IMR-90 (cell line): Measurements from ENCODE around the gene ARAP2. TPM values are rescaled to one million over a fixed set of nuclear protein-coding genes. Genes with fewer than 3 reads are reported as not detected.

Experiments used
- ATAC-seq: fragments of 200-7000 bp; cut with Tn5 transposase; 2 replicates; pipeline ENCODE4 v1.9.1; 2020; ENCODE audit warnings: low read depth, mild to moderate bottlenecking, moderate library complexity
- BruUV-seq: library from RNA; stranded (reverse); fragments of 400-500 nt; replicated peaks from 2 replicates; lab custom pipeline; 2021; lab: Mats Ljungman, UMichigan
- CTCF ChIA-PET: fragments of 300-600 bp; formaldehyde crosslinking; extraction: SDS; loops from one replicate; lab custom pipeline; 2021; ENCODE audit warnings: antibody characterized with exemption; lab: Yijun Ruan, JAX
- POLR2A ChIA-PET: fragments of 300-600 bp; sonication (Branson Sonifier 250); formaldehyde crosslinking; loops from one replicate; lab custom pipeline; 2022; ENCODE audit warnings: antibody characterized with exemption; ENCODE audit not compliant: unreplicated experiment; lab: Charles Lee
- DNase-seq: peaks from one replicate; pipeline ENCODE4 v3.0.0; 2013
- H2AFZ ChIP-seq: replicated peaks from 2 replicates; pipeline ENCODE3; 2013; ENCODE audit warnings: low read length, mild to moderate bottlenecking; ENCODE audit not compliant: poor library complexity
- H2AK5ac ChIP-seq: 2 replicates; pipeline ENCODE4 v1.6.1; 2013; ENCODE audit warnings: low read depth, low read length, inconsistent platforms
- H2AK9ac ChIP-seq: replicated peaks from 2 replicates; pipeline ENCODE3; 2013; ENCODE audit warnings: mild to moderate bottlenecking, low read depth, low read length, moderate library complexity; ENCODE audit not compliant: poor library complexity
- H2BK120ac ChIP-seq: 2 replicates; pipeline ENCODE4 v1.6.1; 2013; ENCODE audit warnings: low read depth, low read length, inconsistent platforms
- H2BK15ac ChIP-seq: 3 replicates; pipeline ENCODE4 v1.6.1; 2013; ENCODE audit warnings: low read depth, low read length, inconsistent platforms
- H2BK20ac ChIP-seq: 2 replicates; pipeline ENCODE4 v1.6.1; 2013; ENCODE audit warnings: low read depth, mild to moderate bottlenecking, inconsistent platforms, low read length, moderate library complexity
- H2BK5ac ChIP-seq: 2 replicates; pipeline ENCODE4 v1.6.1; 2013; ENCODE audit warnings: mild to moderate bottlenecking, low read depth, low read length, inconsistent platforms; ENCODE audit not compliant: poor library complexity, severe bottlenecking
- H3K14ac ChIP-seq: replicated peaks from 2 replicates; pipeline ENCODE4 v1.6.1; 2013; ENCODE audit warnings: low read depth, low read length, inconsistent platforms
- H3K18ac ChIP-seq: 2 replicates; pipeline ENCODE4 v1.6.1; 2013; ENCODE audit warnings: low read depth, low read length, control low read depth
- H3K23ac ChIP-seq: 2 replicates; pipeline ENCODE4 v1.6.1; 2013; ENCODE audit warnings: low read depth, low read length, inconsistent platforms
- H3K27ac ChIP-seq: 2 replicates; pipeline ENCODE4 v1.5.1; 2013; ENCODE audit warnings: mild to moderate bottlenecking, control low read depth, low read length; ENCODE audit not compliant: insufficient read depth
- H3K27me3 ChIP-seq: 2 replicates; pipeline ENCODE4 v1.6.1; 2013; ENCODE audit warnings: low read length; ENCODE audit not compliant: control insufficient read depth, insufficient read depth
- H3K36me3 ChIP-seq: 2 replicates; pipeline ENCODE4 v1.6.1; 2013; ENCODE audit warnings: low read length, mixed read lengths; ENCODE audit not compliant: control insufficient read depth, insufficient read depth
- H3K4ac ChIP-seq: 2 replicates; pipeline ENCODE4 v1.6.1; 2013; ENCODE audit warnings: low read depth, low read length, inconsistent platforms
- H3K4me1 ChIP-seq: 2 replicates; pipeline ENCODE4 v1.6.1; 2013; ENCODE audit warnings: low read length, mixed read lengths; ENCODE audit not compliant: control insufficient read depth, insufficient read depth
- H3K4me2 ChIP-seq: 2 replicates; pipeline ENCODE4 v1.6.1; 2013; ENCODE audit warnings: low read depth, mild to moderate bottlenecking, control low read depth, low read length, moderate library complexity
- H3K4me3 ChIP-seq: 2 replicates; pipeline ENCODE4 v1.5.1; 2013; ENCODE audit warnings: low read depth, mild to moderate bottlenecking, control low read depth, low read length, moderate library complexity; ENCODE audit not compliant: insufficient read depth
- H3K56ac ChIP-seq: 2 replicates; pipeline ENCODE4 v1.6.1; 2013; ENCODE audit warnings: low read length, inconsistent platforms; ENCODE audit not compliant: insufficient read depth; ENCODE audit errors: extremely low read depth
- H3K79me1 ChIP-seq, 2 experiments: 2 replicates each; pipeline ENCODE4 v1.6.1; 2013; ENCODE audit warnings: low read length in 2 of 2, inconsistent platforms in 1 of 2, low read depth in 1 of 2
- H3K9ac ChIP-seq: 2 replicates; pipeline ENCODE4 v1.6.1; 2013; ENCODE audit warnings: low read depth, low read length, control low read depth
- H3K9me1 ChIP-seq: 2 replicates; pipeline ENCODE4 v1.6.1; 2013; ENCODE audit warnings: low read length, inconsistent platforms; ENCODE audit not compliant: insufficient read depth
- H3K9me3 ChIP-seq: 2 replicates; pipeline ENCODE4 v1.6.1; 2013; ENCODE audit warnings: low read length; ENCODE audit not compliant: control insufficient read depth, insufficient read depth
- H4K20me1 ChIP-seq: 2 replicates; pipeline ENCODE4 v1.6.1; 2013; ENCODE audit warnings: low read length, inconsistent platforms; ENCODE audit not compliant: insufficient read depth
- H4K5ac ChIP-seq: 2 replicates; pipeline ENCODE4 v1.6.1; 2013; ENCODE audit warnings: mild to moderate bottlenecking, low read depth, low read length, control low read depth
- H4K8ac ChIP-seq, 2 experiments: 2 replicates each; pipeline ENCODE4 v1.6.1; 2013; ENCODE audit warnings: low read depth in 2 of 2, low read length in 2 of 2, control low read depth in 1 of 2, inconsistent platforms in 1 of 2
- H4K91ac ChIP-seq: 2 replicates; pipeline ENCODE4 v1.6.1; 2013; ENCODE audit warnings: low read depth, low read length, inconsistent platforms; ENCODE audit not compliant: insufficient read depth
- BHLHE40 ChIP-seq: fragments of 150-350 bp; IDR thresholded peaks from 2 replicates; pipeline ENCODE4 v1.6.1; 2016; ENCODE audit warnings: mild to moderate bottlenecking, low read depth, low read length
- CEBPB ChIP-seq: IDR thresholded peaks from 2 replicates; pipeline ENCODE4 v1.6.1; 2012; ENCODE audit warnings: low read depth, low read length, improper control_type of control experiment
- CHD1 ChIP-seq: IDR thresholded peaks from 2 replicates; pipeline ENCODE4 v1.6.1; 2012; ENCODE audit warnings: low read depth, low read length, improper control_type of control experiment
- CTCF ChIP-seq: conservative IDR thresholded peaks from 2 replicates; pipeline ENCODE4 v1.5.1; 2012; ENCODE audit warnings: mild to moderate bottlenecking, low read depth, low read length, improper control_type of control experiment
- ELK1 ChIP-seq: fragments of 150-350 bp; IDR thresholded peaks from 2 replicates; pipeline ENCODE4 v1.6.1; 2016; ENCODE audit warnings: low read depth, mild to moderate bottlenecking, low read length, moderate library complexity, borderline replicate concordance
- FOS ChIP-seq: fragments of 150-350 bp; IDR thresholded peaks from 2 replicates; pipeline ENCODE4 v1.6.1; 2016; ENCODE audit warnings: low read depth, low read length
- MAFK ChIP-seq: IDR thresholded peaks from 2 replicates; pipeline ENCODE4 v1.6.1; 2012; ENCODE audit warnings: low read depth, low read length, improper control_type of control experiment
- MAZ ChIP-seq: IDR thresholded peaks from 2 replicates; pipeline ENCODE4 v1.6.1; 2012; ENCODE audit warnings: low read depth, mild to moderate bottlenecking, low read length, improper control_type of control experiment, moderate library complexity, borderline replicate concordance
- MXI1 ChIP-seq: IDR thresholded peaks from 2 replicates; pipeline ENCODE4 v1.6.1; 2012; ENCODE audit warnings: low read depth, mild to moderate bottlenecking, low read length, moderate library complexity, borderline replicate concordance
- NFE2L2 ChIP-seq: fragments of 150-350 bp; IDR thresholded peaks from 2 replicates; pipeline ENCODE4 v1.6.1; 2016; ENCODE audit warnings: low read depth, mild to moderate bottlenecking, low read length
- POLR2A ChIP-seq: IDR thresholded peaks from 2 replicates; pipeline ENCODE4 v1.6.1; 2012; ENCODE audit warnings: mild to moderate bottlenecking, low read depth, low read length
- RAD21 ChIP-seq: IDR thresholded peaks from 2 replicates; pipeline ENCODE4 v1.6.1; 2012; ENCODE audit warnings: low read length, improper control_type of control experiment
- RCOR1 ChIP-seq: IDR thresholded peaks from 2 replicates; pipeline ENCODE4 v1.6.1; 2012; ENCODE audit warnings: mild to moderate bottlenecking, low read length, improper control_type of control experiment; ENCODE audit not compliant: insufficient replicate concordance
- RFX5 ChIP-seq: IDR thresholded peaks from 2 replicates; pipeline ENCODE4 v1.8.0; 2012; ENCODE audit warnings: low read depth, mild to moderate bottlenecking, low read length, moderate library complexity
- SMC3 ChIP-seq: fragments of 150-350 bp; IDR thresholded peaks from 2 replicates; pipeline ENCODE4 v1.6.1; 2016; ENCODE audit warnings: low read depth, mild to moderate bottlenecking, antibody characterized with exemption, low read length, moderate library complexity
- USF2 ChIP-seq: fragments of 150-350 bp; IDR thresholded peaks from 2 replicates; pipeline ENCODE4 v1.6.1; 2017; ENCODE audit warnings: mild to moderate bottlenecking, antibody characterized with exemption, low read length, low read depth
- WGBS, 2 experiments: methylation state at CpG; one replicate each; pipeline versions ENCODE4 v1.1.5 to v1.1.7; 2013; ENCODE audit warnings: missing lambda C conversion rate in 2 of 2; ENCODE audit not compliant: insufficient read length in 1 of 2; ENCODE audit errors: extremely low coverage in 2 of 2; 5-methylcytosine and 5-hydroxymethylcytosine counted together
- dilution Hi-C: fragments of 300-500 bp; cut with HindIII; formaldehyde crosslinking; loops from one replicate; pipeline ENCODE4 v1.14.3; 2018; ENCODE audit warnings: low sequenced_read_pairs; ENCODE audit not compliant: unreplicated experiment
- in situ Hi-C: fragments of 300-500 bp; cut with MboI; formaldehyde crosslinking; loops from 3 replicates; pipeline ENCODE4 v1.14.3; 2019; ENCODE audit warnings: low sequenced_read_pairs, inconsistent platforms, mixed read lengths
- intact Hi-C: fragments of 100-400 bp; cut with micrococcal nuclease; formaldehyde crosslinking; loops from 2 replicates; pipeline ENCODE4 v1.10.0; 2022
- polyA plus RNA-seq, 3 experiments: library from polyadenylated mRNA; depleted of rRNA; stranded (reverse); fragments of >200 nt; gene quantifications; 2 replicates each; pipeline ENCODE4 v1.2.3, GENCODE V29; 2012; ENCODE audit warnings: low replicate concordance in 1 of 3
- total RNA-seq: library from RNA; depleted of rRNA; stranded (reverse); fragments of >200 nt; gene quantifications from 2 replicates; pipeline ENCODE4 v1.2.3, GENCODE V29; 2012

ARAP2 gene
- total and polyA plus RNA-seq, 2 of the 4 experiments (the other 2 are of a cell fraction) = 0.32 to 1.8 TPM

- in situ Hi-C loops = no loop called here
Observed at GRCh38 chr4:36043241-36043640, 201.1 kb downstream of the ARAP2 start.

More at GRCh38 chr4:36043241-36043640, 201.1 kb downstream of the ARAP2 start:
- BruUV-seq = no TSS peak
- Histone ChIP-seq H3K23ac (no peak overlapping the region), H2AFZ (no peak overlapping the region), H4K91ac (no peak overlapping the region), H3K27ac (no peak overlapping the region), H3K18ac (no peak overlapping the region), H3K14ac (no peak overlapping the region), H2BK20ac (no peak overlapping the region), H3K4me1 (no peaks in the 10 kb centered on the region), H2BK5ac (no peak overlapping the region), H3K4me3 (no peak overlapping the region), H3K4ac (no peak overlapping the region), H3K79me1 (no peaks in the 10 kb centered on the region), H2AK5ac (no peak overlapping the region), H3K9me3 (peaks cover 6% of the 10 kb centered on the region; the same call in 1 of the 2 replicates), H3K4me2 (no peak overlapping the region), H4K8ac (no peak overlapping the region), H4K20me1 (no peaks in the 10 kb centered on the region), H3K9ac (no peak overlapping the region), H2BK120ac (no peak overlapping the region), H4K5ac (no peak overlapping the region), H2AK9ac (no peak overlapping the region), H3K56ac (no peak overlapping the region), H3K27me3 (no peaks in the 10 kb centered on the region), H3K36me3 (no peaks in the 10 kb centered on the region), H3K9me1 (no peaks in the 10 kb centered on the region), H2BK15ac (no peak overlapping the region)
- TF ChIP-seq POLR2A (no peak), CEBPB (no peak), SMC3 (no peak), ELK1 (no peak), BHLHE40 (no peak), NFE2L2 (no peak), RCOR1 (no peak), CTCF (no peak), FOS (no peak), MAFK (no peak), RAD21 (no peak), CHD1 (no peak), MXI1 (no peak), MAZ (no peak), RFX5 (no peak), USF2 (no peak)
- DNase-seq (no peak), ATAC-seq (no peak)
- intact Hi-C loops = no loop called here
- ChIA-PET CTCF (interaction anchor here (1.1 kb wide), 1 partner anchor 10 kb away, joined by 3 read pairs; no protein-coding TSS in a partner anchor), POLR2A (no interaction called here)
- no CpG with 5 or more reads among the region's 4 CpGs for WGBS, 2 experiments
- dilution Hi-C loops = no loop called here
